Stimulated activated effector memory CD8-positive, alpha-beta T cell treated with anti-CD3 and anti-CD28 coated beads, Interleukin-12 subunit alpha, Interleukin-12 subunit beta, amount 100 ng/mL, for 72 hours (primary cell): ENCODE measurements around the gene VSX1.

Source experiments
- ATAC-seq: fragments of 150-1000 bp; cut with Tn5 transposase; 2 replicates; pipeline ENCODE4 v1.10.0; 2021
- DNase-seq, 2 donors: peaks; one replicate each; pipeline ENCODE4 v3.0.0; 2021 to 2022; ENCODE audit warnings: low spot score in 2 of 2
- H3K27ac Mint-ChIP-seq: one replicate; pipeline ENCODE4 v1.8.0; 2022; ENCODE audit warnings: mild to moderate bottlenecking, mixed read lengths
- H3K36me3 Mint-ChIP-seq: one replicate; pipeline ENCODE4 v1.8.0; 2022; ENCODE audit warnings: mild to moderate bottlenecking, mixed read lengths
- H3K4me1 Mint-ChIP-seq: one replicate; pipeline ENCODE4 v1.8.0; 2022; ENCODE audit warnings: mixed read lengths
- H3K4me3 Mint-ChIP-seq: one replicate; pipeline ENCODE4 v1.8.0; 2022; ENCODE audit warnings: mild to moderate bottlenecking, mixed read lengths
- H3K9me3 Mint-ChIP-seq: one replicate; pipeline ENCODE4 v1.8.0; 2022; ENCODE audit warnings: mixed read lengths

VSX1 gene

DNA sequence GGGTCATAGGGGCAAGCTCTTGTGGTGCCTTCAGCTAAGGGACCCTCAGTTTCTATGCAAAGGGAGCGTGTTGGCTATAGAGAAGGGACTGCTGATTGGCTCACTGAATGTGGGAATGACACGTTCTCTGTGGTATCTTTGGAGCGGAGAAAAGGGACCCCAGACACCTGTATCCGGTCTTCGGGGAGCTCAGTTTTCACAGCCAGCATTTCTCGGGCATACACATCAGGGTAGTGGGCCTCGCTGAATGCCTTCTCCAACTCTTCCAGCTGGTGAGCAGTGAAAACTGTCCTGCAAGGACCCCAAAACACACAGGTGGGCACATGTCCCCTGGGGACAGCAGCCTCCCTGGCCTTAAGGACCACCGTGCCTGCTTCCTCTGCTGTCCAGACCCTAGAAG is 3.3 kb downstream of the VSX1 start:
- Mint-ChIP-seq H3K27ac (no peak overlapping the region), H3K4me3 (no peak overlapping the region), H3K9me3 (no peaks in the 10 kb centered on the region), H3K4me1 (peaks cover 21% of the 10 kb centered on the region), H3K36me3 (no peaks in the 10 kb centered on the region)
- peak in 1 of 2 donors; percentile 42 for DNase-seq
- ATAC-seq: no peak

DNA sequence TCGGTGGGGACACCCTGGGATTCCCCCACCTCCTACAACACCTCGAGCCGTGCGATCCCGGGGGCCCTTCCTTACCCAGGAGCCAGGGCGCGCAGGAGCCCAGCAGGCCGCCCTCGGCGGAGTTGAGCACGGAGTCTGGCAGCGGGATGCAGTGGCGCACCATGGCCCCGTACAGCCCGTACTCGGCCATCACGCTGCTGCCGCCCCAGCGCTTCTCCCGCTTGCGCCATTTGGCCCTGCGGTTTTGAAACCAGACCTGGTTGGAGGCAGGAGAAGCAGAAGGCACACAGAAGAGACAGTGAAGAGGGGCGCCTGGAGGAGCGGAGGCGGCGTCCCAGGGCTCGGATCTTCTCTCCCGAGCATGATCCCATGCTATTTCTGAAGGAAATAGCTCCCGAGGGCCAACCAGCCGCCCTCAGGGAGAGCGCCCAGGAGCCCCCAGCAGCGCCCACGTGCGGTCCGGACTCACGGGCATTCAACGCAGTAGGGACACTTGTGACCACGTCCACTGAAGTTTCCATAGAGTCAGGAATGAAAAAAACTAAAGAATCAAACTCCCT is 4.3 kb downstream of the VSX1 start:
- peak overlapping the region; percentile 48 for H3K4me3 Mint-ChIP-seq
- ATAC-seq (peak; percentile 37), DNase-seq (peak in 1 of 2 donors; percentile 45)
- H3K4me1 Mint-ChIP-seq: peaks cover 16% of the 10 kb centered on the region
- H3K9me3 Mint-ChIP-seq: no peaks in the 10 kb centered on the region
- no peak overlapping the region for H3K27ac Mint-ChIP-seq
- no peaks in the 10 kb centered on the region for H3K36me3 Mint-ChIP-seq

GRCh38 chr20:25076731-25077609 is 5.0 kb downstream of the VSX1 start:
- Mint-ChIP-seq H3K9me3 (no peaks in the 10 kb centered on the region), H3K27ac (no peak overlapping the region), H3K4me1 (peaks cover 11% of the 10 kb centered on the region), H3K36me3 (no peaks in the 10 kb centered on the region), H3K4me3 (peak overlapping the region; percentile 48)
- ATAC-seq: peak; percentile 46
- DNase-seq: peak in 1 of 2 donors; percentile 46

- Mint-ChIP-seq H3K9me3 (no peaks in the 10 kb centered on the region), H3K4me3 (no peak overlapping the region), H3K27ac (no peak overlapping the region), H3K36me3 (no peaks in the 10 kb centered on the region), H3K4me1 (peaks cover 11% of the 10 kb centered on the region)
- ATAC-seq (no peak), DNase-seq (peak in 1 of 2 donors; percentile 41)
Observed at GRCh38 chr20:25076201-25076600, 5.7 kb downstream of the VSX1 start.

DNA sequence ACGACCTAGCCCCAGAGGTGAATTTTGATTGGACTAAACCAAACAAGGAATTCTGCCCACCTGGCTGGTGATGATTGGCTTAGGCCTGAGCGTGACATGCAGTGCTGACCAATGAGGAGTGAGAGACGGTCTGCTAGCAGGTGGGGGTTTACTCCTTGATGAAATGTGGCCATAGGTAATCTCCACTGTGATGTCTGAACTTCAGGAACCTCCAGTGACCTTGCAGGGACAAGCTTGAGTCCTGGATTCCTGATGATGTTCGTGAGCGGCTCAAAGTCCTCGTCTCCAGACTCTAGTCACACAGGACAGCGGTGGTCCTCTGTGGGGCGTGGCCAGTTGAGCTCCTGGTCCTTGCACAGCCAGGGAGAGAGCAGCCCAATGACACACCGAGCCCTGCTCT is 8.4 kb downstream of the VSX1 start:
- peak in 1 of 2 donors; percentile 25 for DNase-seq
- Mint-ChIP-seq H3K27ac (no peak overlapping the region), H3K9me3 (no peaks in the 10 kb centered on the region), H3K4me1 (peaks cover 6% of the 10 kb centered on the region), H3K36me3 (no peaks in the 10 kb centered on the region), H3K4me3 (no peak overlapping the region)
- no peak for ATAC-seq

- DNase-seq: no peak
- H3K4me3 Mint-ChIP-seq: no peak overlapping the region
- no peaks in the 10 kb centered on the region for H3K9me3 Mint-ChIP-seq
- no peaks in the 10 kb centered on the region for H3K4me1 Mint-ChIP-seq
- H3K36me3 Mint-ChIP-seq: no peaks in the 10 kb centered on the region
- no peak for ATAC-seq
- no peak overlapping the region for H3K27ac Mint-ChIP-seq
Observed at GRCh38 chr20:25072226-25072811, 9.6 kb downstream of the VSX1 start.

GRCh38 chr20:25071734-25072133 is 10.2 kb downstream of the VSX1 start:
- H3K36me3 Mint-ChIP-seq: no peaks in the 10 kb centered on the region
- no peaks in the 10 kb centered on the region for H3K9me3 Mint-ChIP-seq
- no peak for ATAC-seq
- no peaks in the 10 kb centered on the region for H3K4me1 Mint-ChIP-seq
- no peak overlapping the region for H3K27ac Mint-ChIP-seq
- no peak overlapping the region for H3K4me3 Mint-ChIP-seq
- no peak for DNase-seq

DNA sequence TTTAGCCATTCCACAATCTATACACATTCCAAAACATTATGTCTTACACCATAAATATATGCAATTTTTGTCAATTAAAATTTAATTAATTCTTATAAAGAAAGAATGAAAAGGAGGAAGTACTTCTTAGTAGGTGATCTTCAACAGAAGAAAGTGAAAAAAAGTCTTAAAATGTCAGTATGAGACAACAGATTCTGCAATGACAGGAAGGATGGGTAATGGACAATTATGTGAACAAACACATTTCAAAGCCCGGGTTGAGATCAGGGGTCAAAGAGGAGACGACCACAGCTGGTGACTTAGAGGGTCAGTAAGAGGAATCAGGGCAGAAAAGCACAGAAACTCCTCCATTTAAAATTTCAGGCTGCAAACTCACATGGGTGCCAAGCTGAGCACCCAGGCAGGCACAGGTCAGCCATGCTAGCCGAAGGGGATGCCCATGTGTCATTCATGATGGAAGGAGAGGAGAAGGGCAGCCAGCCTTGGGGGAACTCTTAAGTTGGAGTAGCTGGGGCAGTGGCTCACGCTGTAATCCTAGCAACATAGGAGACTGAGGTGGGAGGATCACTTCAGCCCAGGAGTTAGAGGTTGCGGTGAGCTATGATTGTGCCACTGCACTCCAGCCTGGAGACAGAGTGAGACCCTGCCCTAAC is 11.0 kb downstream of the VSX1 start:
- no peak overlapping the region for H3K4me3 Mint-ChIP-seq
- no peaks in the 10 kb centered on the region for H3K36me3 Mint-ChIP-seq
- no peaks in the 10 kb centered on the region for H3K9me3 Mint-ChIP-seq
- H3K4me1 Mint-ChIP-seq: peaks cover 5% of the 10 kb centered on the region
- ATAC-seq (no peak), DNase-seq (no peak)
- no peak overlapping the region for H3K27ac Mint-ChIP-seq

DNA sequence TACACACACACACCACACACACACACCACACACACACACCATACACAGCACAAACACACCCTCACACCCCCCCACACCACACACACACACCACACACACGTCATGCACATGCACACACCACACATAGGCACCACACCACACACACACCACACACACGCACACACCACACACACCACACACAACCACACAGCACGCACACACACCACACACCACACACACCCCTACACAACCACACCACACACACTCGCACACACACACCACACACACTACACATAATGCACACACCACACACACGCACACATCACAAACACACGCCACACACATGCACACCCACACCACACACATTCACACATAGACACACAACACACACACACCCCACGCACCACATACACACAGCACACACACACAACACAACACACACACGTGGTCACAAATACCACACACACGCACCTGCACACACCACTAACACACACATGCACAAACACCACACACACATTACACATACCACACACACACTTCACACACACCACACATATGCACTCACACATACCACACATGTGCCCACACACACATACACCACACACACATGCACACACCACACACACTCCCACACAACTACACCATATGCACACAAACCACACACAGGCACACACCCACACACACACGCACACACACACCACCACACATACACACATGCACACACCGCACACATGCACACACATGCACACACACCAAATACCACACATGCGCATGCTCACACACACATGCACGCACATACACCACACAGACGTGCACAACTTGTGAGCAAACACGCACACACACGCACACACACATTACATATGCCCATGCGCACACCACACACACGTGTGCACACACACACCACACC is 14.6 kb downstream of the VSX1 start:
- Mint-ChIP-seq H3K27ac (no peak overlapping the region), H3K4me1 (peaks cover 11% of the 10 kb centered on the region), H3K9me3 (no peaks in the 10 kb centered on the region), H3K36me3 (no peaks in the 10 kb centered on the region), H3K4me3 (no peak overlapping the region)
- DNase-seq (no peak), ATAC-seq (no peak)

- no peak overlapping the region for H3K4me3 Mint-ChIP-seq
- ATAC-seq (no peak), DNase-seq (no peak)
- peaks cover 11% of the 10 kb centered on the region for H3K4me1 Mint-ChIP-seq
- no peaks in the 10 kb centered on the region for H3K9me3 Mint-ChIP-seq
- H3K27ac Mint-ChIP-seq: no peak overlapping the region
- H3K36me3 Mint-ChIP-seq: no peaks in the 10 kb centered on the region
Observed at GRCh38 chr20:25066386-25066785, 15.6 kb downstream of the VSX1 start.

GRCh38 chr20:25065625-25066338 is 16.2 kb downstream of the VSX1 start:
- Mint-ChIP-seq H3K4me3 (no peak overlapping the region), H3K36me3 (no peaks in the 10 kb centered on the region), H3K9me3 (no peaks in the 10 kb centered on the region), H3K4me1 (peaks cover 12% of the 10 kb centered on the region), H3K27ac (no peak overlapping the region)
- ATAC-seq (peak; percentile 75), DNase-seq (peak; percentile 27 to 71)

DNA sequence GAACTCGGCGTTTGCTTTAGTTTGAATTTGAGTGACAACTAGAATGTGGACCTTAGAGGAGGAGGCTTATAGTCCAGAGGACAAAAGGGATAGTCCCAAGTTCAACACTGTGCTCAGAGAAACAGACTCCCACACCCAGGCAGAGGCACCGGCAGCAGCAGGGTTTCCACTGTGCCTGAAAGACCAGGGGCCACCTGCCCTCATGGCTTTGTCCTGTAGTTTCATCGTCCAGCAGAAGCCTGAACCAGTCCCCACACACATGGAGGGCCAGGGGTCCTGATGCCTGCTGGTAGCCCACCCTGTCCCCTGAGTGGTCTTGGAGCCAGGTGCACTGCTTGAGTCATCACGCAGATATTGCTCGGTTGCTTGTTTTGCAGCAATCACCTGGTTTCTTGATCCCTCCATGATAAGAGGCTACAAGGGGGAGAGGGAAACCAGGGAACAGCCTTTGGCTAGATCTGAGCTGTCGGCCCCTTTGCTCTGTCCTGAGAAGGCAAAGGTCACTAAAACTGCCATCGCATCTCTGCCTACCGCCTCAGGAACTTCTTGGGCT is 16.8 kb downstream of the VSX1 start:
- Mint-ChIP-seq H3K4me3 (no peak overlapping the region), H3K4me1 (peaks cover 17% of the 10 kb centered on the region), H3K36me3 (no peaks in the 10 kb centered on the region), H3K27ac (no peak overlapping the region), H3K9me3 (no peaks in the 10 kb centered on the region)
- DNase-seq (no peak), ATAC-seq (no peak)

DNA sequence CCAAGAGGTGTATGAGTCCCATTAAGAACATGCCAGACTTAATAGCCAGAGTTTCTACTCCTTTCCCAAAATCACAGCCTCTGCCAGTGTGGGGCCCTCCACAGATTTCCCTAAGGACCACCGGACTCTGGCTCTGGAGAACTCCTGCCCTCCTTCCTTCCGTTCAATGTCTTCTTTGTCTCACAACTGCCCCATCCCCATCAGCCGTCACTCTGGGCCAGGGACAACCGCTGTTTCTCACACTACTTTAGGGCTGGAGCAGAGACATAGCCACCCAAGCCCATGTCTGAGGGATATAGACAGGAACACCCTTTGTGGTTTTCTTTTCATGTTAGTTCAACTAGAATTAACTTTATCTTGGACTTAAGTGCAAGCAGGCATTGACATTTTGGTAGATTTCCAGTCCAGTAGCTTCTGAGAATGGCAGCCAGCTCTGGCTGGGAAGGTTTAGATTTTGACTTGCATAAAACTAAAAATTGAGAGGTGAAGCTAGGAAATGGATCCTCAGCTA is 17.3 kb downstream of the VSX1 start:
- no peaks in the 10 kb centered on the region for H3K9me3 Mint-ChIP-seq
- no peak for DNase-seq
- ATAC-seq: no peak
- H3K4me1 Mint-ChIP-seq: peaks cover 17% of the 10 kb centered on the region
- H3K4me3 Mint-ChIP-seq: no peak overlapping the region
- no peaks in the 10 kb centered on the region for H3K36me3 Mint-ChIP-seq
- H3K27ac Mint-ChIP-seq: no peak overlapping the region

DNA sequence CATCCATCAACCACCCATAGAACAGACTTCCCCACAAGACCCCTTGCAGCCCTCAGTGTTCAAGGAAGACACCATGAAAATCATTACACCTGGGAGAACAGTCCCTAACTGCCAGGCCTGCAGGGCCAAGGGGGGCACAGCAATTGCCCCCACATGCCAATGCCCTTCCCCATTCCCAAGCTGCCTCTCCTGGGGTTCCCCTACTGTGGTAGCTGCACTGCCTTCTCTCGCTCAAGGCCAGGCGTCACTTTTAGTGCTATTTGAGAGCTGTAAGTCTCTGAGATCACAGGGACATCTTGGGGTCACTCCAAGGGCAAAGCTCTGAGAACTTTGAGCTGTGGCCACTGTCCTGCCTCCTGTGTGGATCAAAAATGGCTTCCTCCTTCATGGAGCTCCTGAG is 18.0 kb downstream of the VSX1 start:
- DNase-seq: no peak
- no peak overlapping the region for H3K4me3 Mint-ChIP-seq
- no peaks in the 10 kb centered on the region for H3K9me3 Mint-ChIP-seq
- no peak for ATAC-seq
- H3K27ac Mint-ChIP-seq: no peak overlapping the region
- peaks cover 17% of the 10 kb centered on the region for H3K4me1 Mint-ChIP-seq
- no peaks in the 10 kb centered on the region for H3K36me3 Mint-ChIP-seq
